Liver (tissue), 3 donors: ENCODE results near the gene ZNF808.

ENCODE experiments used
- ATF3 ChIP-seq: IDR thresholded peaks from 2 replicates; pipeline ENCODE4 v1.6.1; 2016; ENCODE audit warnings: antibody characterized with exemption
- CTCF ChIP-seq: fragments of 150-350 bp; IDR thresholded peaks from 2 replicates; pipeline ENCODE4 v1.5.1; 2017; ENCODE audit warnings: improper control_type of control experiment, low read depth, low read length; ENCODE audit not compliant: missing input control
- EGR1 ChIP-seq, 2 donors: IDR thresholded peaks; 2 replicates each; pipeline ENCODE4 v1.6.1; 2016 to 2018; ENCODE audit warnings: antibody characterized with exemption in 2 of 2, low read depth in 2 of 2
- JUND ChIP-seq, 2 donors: IDR thresholded peaks; 2 replicates each; pipeline ENCODE4 v1.6.1; 2016; ENCODE audit warnings: antibody characterized with exemption in 2 of 2
- MAX ChIP-seq: IDR thresholded peaks from 2 replicates; pipeline ENCODE4 v1.6.1; 2016; ENCODE audit warnings: antibody characterized with exemption
- RAD21 ChIP-seq, 2 donors: IDR thresholded peaks; 2 replicates each; pipeline ENCODE4 v1.6.1; 2016; ENCODE audit warnings: antibody characterized with exemption in 2 of 2, mild to moderate bottlenecking in 2 of 2
- REST ChIP-seq: IDR thresholded peaks from 2 replicates; pipeline ENCODE4 v1.6.1; 2016; ENCODE audit warnings: antibody characterized with exemption, mild to moderate bottlenecking
- TAF1 ChIP-seq: conservative IDR thresholded peaks from 2 replicates; pipeline ENCODE4 v1.6.1; 2016; ENCODE audit warnings: antibody characterized with exemption, mild to moderate bottlenecking
- YY1 ChIP-seq: IDR thresholded peaks from 2 replicates; pipeline ENCODE4 v1.6.1; 2016; ENCODE audit warnings: antibody characterized with exemption, mild to moderate bottlenecking
- ZBTB33 ChIP-seq: IDR thresholded peaks from 2 replicates; pipeline ENCODE4 v1.6.1; 2016; ENCODE audit warnings: antibody characterized with exemption
- donor health status: healthy.
- donor health status: healthy.

GRCh38 chr19:52584736-52585440 is 57.4 kb downstream of the ZNF808 start:
- TF ChIP-seq ATF3 (no peak), JUND (IDR thresholded peaks at IDR 0.05) (no peak), CTCF (no peak), MAX (no peak), RAD21 (IDR thresholded peaks at IDR 0.05) (no peak), TAF1 (no peak), EGR1 (IDR thresholded peaks at IDR 0.05; ENCODE audit: low read depth in 2 of 2) (no peak), REST (no peak), ZBTB33 (no peak), YY1 (no peak)
